ENCODE results near the gene EFCAB8. TPM values are rescaled to one million over a fixed set of nuclear protein-coding genes. Genes with fewer than 3 reads are reported as not detected.

The EFCAB8 gene
- total RNA-seq, 2 donors from 2014 or later: 0.26 TPM; not detected in 1

DNA sequence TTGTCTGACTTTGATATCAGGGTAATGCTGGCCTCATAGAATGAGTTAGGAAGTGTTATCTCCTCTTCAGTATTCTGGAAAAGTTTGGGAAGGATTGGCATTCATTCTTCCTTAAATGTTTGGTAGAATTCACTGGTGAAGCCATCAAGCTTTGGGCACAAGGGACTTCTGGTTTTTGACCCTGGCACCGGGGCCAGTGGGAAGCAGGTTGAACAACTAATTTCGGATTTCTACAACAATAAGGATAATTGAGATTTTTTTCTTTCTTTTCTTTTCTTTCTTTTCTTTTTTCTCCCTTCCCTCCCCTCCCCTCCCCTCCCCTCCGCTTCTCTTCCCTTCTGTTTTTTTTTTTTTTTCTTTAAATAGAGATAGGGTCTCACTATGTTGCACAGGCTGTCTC is 70.4 kb downstream of the EFCAB8 start:
- intact Hi-C loops (cut with DNase I): no loop called here
- no peak for TF ChIP-seq CTCF (IDR thresholded peaks at IDR 0.05)
- no peak for TF ChIP-seq POLR2A (IDR thresholded peaks at IDR 0.05)
- DNase-seq (no peak), ATAC-seq (no peak)
- H3K4me1 ChIP-seq: no peaks in the 10 kb centered on the region
- H3K27ac ChIP-seq: no peak overlapping the region
- H3K4me3 ChIP-seq: no peak overlapping the region
- no peaks in the 10 kb centered on the region for H3K36me3 ChIP-seq (replicated peaks in 1 of 2; ENCODE audit: insufficient read depth in 1 of 2, low read depth in 2 of 2)
- no peaks in the 10 kb centered on the region for H3K9me3 ChIP-seq
- 66 to 79% methylated on average over 2 to 3 of the region's 3 CpGs for WGBS, 2 donors
- no peaks in the 10 kb centered on the region for H3K27me3 ChIP-seq

GRCh38 chr20:32930181-32930580 is 71.5 kb downstream of the EFCAB8 start:
- TF ChIP-seq POLR2A (IDR thresholded peaks at IDR 0.05) (no peak), CTCF (IDR thresholded peaks at IDR 0.05) (no peak)
- Histone ChIP-seq H3K4me3 (no peak overlapping the region), H3K36me3 (replicated peaks in 1 of 2; ENCODE audit: insufficient read depth in 1 of 2, low read depth in 2 of 2) (no peaks in the 10 kb centered on the region), H3K27ac (no peak overlapping the region), H3K4me1 (no peaks in the 10 kb centered on the region), H3K27me3 (no peaks in the 10 kb centered on the region), H3K9me3 (no peaks in the 10 kb centered on the region)
- intact Hi-C loops (cut with DNase I): no loop called here
- WGBS, 2 donors: 65 to 79% methylated on average over 10 of the region's 10 CpGs
- no peak for DNase-seq
- ATAC-seq: no peak

DNA sequence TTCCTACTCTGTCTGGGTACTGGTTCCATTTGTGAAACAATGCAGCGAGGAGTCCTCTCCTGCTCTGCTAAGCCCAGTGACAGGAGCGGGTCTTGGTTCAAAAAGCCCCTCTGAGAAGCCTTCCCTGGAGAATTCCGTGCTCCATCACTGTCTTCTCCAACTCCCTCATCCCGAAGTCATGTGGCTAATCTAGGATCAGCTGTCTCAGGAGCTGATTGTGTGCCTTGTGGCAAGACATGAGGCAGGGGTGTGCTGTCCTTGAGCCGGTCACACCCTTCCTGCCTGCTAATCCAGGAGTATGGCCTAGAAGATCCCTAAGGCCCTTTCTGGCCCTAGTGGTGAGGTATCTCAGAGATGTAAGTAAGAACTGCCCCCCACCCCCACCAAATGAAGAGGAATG is 72.0 kb downstream of the EFCAB8 start:
- ATAC-seq: no peak

GRCh38 chr20:32934580-32934979 is 75.9 kb downstream of the EFCAB8 start:
- Histone ChIP-seq H3K27ac (no peak overlapping the region), H3K4me1 (no peaks in the 10 kb centered on the region), H3K27me3 (no peaks in the 10 kb centered on the region), H3K36me3 (replicated peaks in 1 of 2; ENCODE audit: insufficient read depth in 1 of 2, low read depth in 2 of 2) (no peaks in the 10 kb centered on the region), H3K4me3 (no peak overlapping the region), H3K9me3 (no peaks in the 10 kb centered on the region)
- 41 to 50% methylated on average over 4 of the region's 4 CpGs for WGBS, 2 donors
- intact Hi-C loops (cut with DNase I): no loop called here
- DNase-seq (no peak), ATAC-seq (no peak)
- TF ChIP-seq POLR2A (IDR thresholded peaks at IDR 0.05): no peak
- TF ChIP-seq CTCF (IDR thresholded peaks at IDR 0.05): no peak

More for the DNA sequence above, 72.0 kb downstream of the EFCAB8 start:
- no peaks in the 10 kb centered on the region for H3K9me3 ChIP-seq
- DNase-seq: no peak
- 71 to 89% methylated on average over 4 to 5 of the region's 5 CpGs for WGBS, 2 donors
- no peak overlapping the region for H3K27ac ChIP-seq
- intact Hi-C loops (cut with DNase I): no loop called here
- H3K36me3 ChIP-seq (replicated peaks in 1 of 2; ENCODE audit: insufficient read depth in 1 of 2, low read depth in 2 of 2): no peaks in the 10 kb centered on the region
- TF ChIP-seq CTCF (IDR thresholded peaks at IDR 0.05) (no peak), POLR2A (IDR thresholded peaks at IDR 0.05) (no peak)
- H3K4me3 ChIP-seq: no peak overlapping the region
- no peaks in the 10 kb centered on the region for H3K27me3 ChIP-seq
- no peaks in the 10 kb centered on the region for H3K4me1 ChIP-seq

GRCh38 chr20:32941155-32941885 is 82.6 kb downstream of the EFCAB8 start:
- DNase-seq (no peak), ATAC-seq (no peak)
- no peak for TF ChIP-seq POLR2A (IDR thresholded peaks at IDR 0.05)
- no peak for TF ChIP-seq CTCF (IDR thresholded peaks at IDR 0.05)
- intact Hi-C loops (cut with DNase I): no loop called here
- no peaks in the 10 kb centered on the region for H3K9me3 ChIP-seq
- H3K4me3 ChIP-seq: no peak overlapping the region
- H3K27ac ChIP-seq: no peak overlapping the region
- no peaks in the 10 kb centered on the region for H3K36me3 ChIP-seq (replicated peaks in 1 of 2; ENCODE audit: insufficient read depth in 1 of 2, low read depth in 2 of 2)
- no peaks in the 10 kb centered on the region for H3K27me3 ChIP-seq
- H3K4me1 ChIP-seq: no peaks in the 10 kb centered on the region
- 83 to 84% methylated on average over 4 of the region's 4 CpGs for WGBS, 2 donors

Measured in body of pancreas (tissue), 4 donors.